Measurements from ENCODE around the gene FOXQ1. TPM values are rescaled to one million over a fixed set of nuclear protein-coding genes. Genes with fewer than 3 reads are reported as not detected.

Gene FOXQ1
- total and polyA plus RNA-seq, 2 of the 13 experiments (the other 11 are each of a cell fraction or from before 2014, with no cell fraction given) = 35.2 to 39.8 TPM

DNA sequence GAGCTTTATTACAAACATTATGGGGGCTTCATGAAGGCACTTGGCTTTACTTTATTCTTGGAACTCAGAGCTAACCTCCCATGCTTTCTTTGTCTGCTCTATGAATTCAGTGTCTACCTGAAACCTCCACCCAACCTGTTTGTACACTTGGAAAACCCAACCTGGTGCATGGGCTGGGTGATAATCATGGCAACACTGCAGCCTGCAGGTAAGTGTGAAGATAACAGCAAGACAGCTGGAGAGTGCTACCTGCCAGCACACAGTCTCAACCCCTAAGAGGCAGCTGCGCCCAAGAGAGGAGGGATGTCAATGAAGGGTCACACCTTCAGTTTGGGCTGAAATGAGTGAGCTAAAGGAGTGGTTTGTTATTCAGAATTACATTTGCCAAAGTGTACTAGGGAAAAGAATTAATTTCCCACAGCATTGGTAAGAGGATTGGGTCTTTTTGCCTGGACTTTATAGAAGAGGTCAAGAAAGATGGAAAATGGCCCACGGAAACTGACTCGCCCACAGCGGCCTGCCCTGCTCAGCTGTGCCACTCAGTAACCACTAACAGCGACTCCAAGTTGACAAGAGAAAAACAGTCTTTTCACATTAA, 24.4 kb downstream of the FOXQ1 start (continued):
- TF ChIP-seq ZNF10 (CRISPR knock-in tag; IDR thresholded peaks at IDR 0.05; ENCODE audit: borderline replicate concordance, low read depth) (no peak), CENPX (CRISPR knock-in tag; IDR thresholded peaks at IDR 0.05) (no peak), HNF4A (CRISPR knock-in tag; IDR thresholded peaks at IDR 0.05) (no peak), KMT2A (CRISPR knock-in tag; IDR thresholded peaks at IDR 0.05) (0 out of 2 replicates have a peak, but pooled peaks have one; percentile 31), ZNF513 (CRISPR knock-in tag; conservative IDR thresholded peaks at IDR 0.05) (no peak), ZKSCAN5 (CRISPR knock-in tag; IDR thresholded peaks at IDR 0.05) (no peak), BCLAF1 (IDR thresholded peaks at IDR 0.05) (no peak), ZNF580 (CRISPR knock-in tag; IDR thresholded peaks at IDR 0.05; ENCODE audit: borderline replicate concordance, low read depth) (peak; percentile 91; the same call in 1 of the 2 replicates), CBX5 (CRISPR knock-in tag; IDR thresholded peaks at IDR 0.05; ENCODE audit: borderline replicate concordance) (peak; percentile 87; the same call in 1 of the 2 replicates), SUZ12 (IDR thresholded peaks at IDR 0.05; ENCODE audit: low read depth, low read length) (no peak), ZBTB39 (CRISPR knock-in tag; IDR thresholded peaks at IDR 0.05) (0 out of 2 replicates have a peak, but pooled peaks have one; percentile 34), TFAP4 (IDR thresholded peaks at IDR 0.05; ENCODE audit: borderline replicate concordance, low read depth) (0 out of 2 replicates have a peak, but pooled peaks have one; percentile 64), ZSCAN22 (CRISPR knock-in tag; IDR thresholded peaks at IDR 0.05) (0 out of 2 replicates have a peak, but pooled peaks have one; percentile 25), AKAP8 (CRISPR knock-in tag; IDR thresholded peaks at IDR 0.05) (no peak), SMC3 (IDR thresholded peaks at IDR 0.05; ENCODE audit: low read length) (peak; percentile 100), ZNF761 (CRISPR knock-in tag; conservative IDR thresholded peaks at IDR 0.05) (no peak), FOXO1 (CRISPR knock-in tag; IDR thresholded peaks at IDR 0.05) (peak; percentile 73; the same call in 1 of the 2 replicates), ZZZ3 (CRISPR knock-in tag; IDR thresholded peaks at IDR 0.05; ENCODE audit: borderline replicate concordance) (no peak), AHR (CRISPR knock-in tag; IDR thresholded peaks at IDR 0.05) (0 out of 2 replicates have a peak, but pooled peaks have one; percentile 39)
- TF ChIP-seq, protein P1, sequence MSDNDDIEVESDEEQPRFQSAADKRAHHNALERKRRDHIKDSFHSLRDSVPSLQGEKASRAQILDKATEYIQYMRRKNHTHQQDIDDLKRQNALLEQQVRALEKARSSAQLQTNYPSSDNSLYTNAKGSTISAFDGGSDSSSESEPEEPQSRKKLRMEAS (IDR thresholded peaks at IDR 0.05) = peak; percentile 33; the same call in 1 of the 2 replicates
- TF ChIP-seq, protein P2, sequence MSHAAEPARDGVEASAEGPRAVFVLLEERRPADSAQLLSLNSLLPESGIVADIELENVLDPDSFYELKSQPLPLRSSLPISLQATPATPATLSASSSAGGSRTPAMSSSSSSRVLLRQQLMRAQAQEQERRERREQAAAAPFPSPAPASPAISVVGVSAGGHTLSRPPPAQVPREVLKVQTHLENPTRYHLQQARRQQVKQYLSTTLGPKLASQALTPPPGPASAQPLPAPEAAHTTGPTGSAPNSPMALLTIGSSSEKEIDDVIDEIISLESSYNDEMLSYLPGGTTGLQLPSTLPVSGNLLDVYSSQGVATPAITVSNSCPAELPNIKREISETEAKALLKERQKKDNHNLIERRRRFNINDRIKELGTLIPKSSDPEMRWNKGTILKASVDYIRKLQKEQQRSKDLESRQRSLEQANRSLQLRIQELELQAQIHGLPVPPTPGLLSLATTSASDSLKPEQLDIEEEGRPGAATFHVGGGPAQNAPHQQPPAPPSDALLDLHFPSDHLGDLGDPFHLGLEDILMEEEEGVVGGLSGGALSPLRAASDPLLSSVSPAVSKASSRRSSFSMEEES (CRISPR knock-in tag; IDR thresholded peaks at IDR 0.05) = 0 out of 2 replicates have a peak, but pooled peaks have one; percentile 19
